HepG2 (cell line): ENCODE measurements around the gene P2RX6. TPM values are rescaled to one million over a fixed set of nuclear protein-coding genes. Genes with fewer than 3 reads are reported as not detected.

Experiments
- ATAC-seq: fragments of 200-7000 bp; cut with Tn5 transposase; 3 replicates; pipeline ENCODE4 v1.9.1; 2020; ENCODE audit warnings: mild to moderate bottlenecking, moderate library complexity
- BruUV-seq: library from RNA; stranded (reverse); fragments of 400-500 nt; replicated peaks from 2 replicates; lab custom pipeline; 2021; lab: Mats Ljungman, UMichigan
- CTCF ChIA-PET: fragments of 300-600 bp; formaldehyde crosslinking; extraction: SDS; loops from one replicate; lab custom pipeline; 2021; ENCODE audit warnings: low total read pairs, inconsistent platforms, low intra/inter-chr PET ratio; lab: Yijun Ruan, JAX
- POLR2A ChIA-PET: fragments of 350-600 bp; sonication (Branson Sonifier 250); formaldehyde crosslinking; loops from one replicate; lab custom pipeline; 2020; ENCODE audit warnings: antibody characterized with exemption, inconsistent platforms; lab: Yijun Ruan, JAX
- DNase-seq: peaks from one replicate; pipeline ENCODE4 v3.0.0-alpha.2; 2015; ENCODE audit warnings: low spot score
- FAIRE-seq: peaks from 3 replicates; lab custom pipeline; 2011; peaks lifted over from hg19 to GRCh38; lab: Jason Lieb, UNC
- H2AFZ ChIP-seq: one replicate; pipeline ENCODE4 v1.6.1; 2011; ENCODE audit warnings: low read length, inconsistent platforms
- H3K27ac ChIP-seq: fragments of 300-600 bp; 3 replicates; pipeline ENCODE4 v1.8.0; 2011; ENCODE audit warnings: mixed run types, mild to moderate bottlenecking, mixed read lengths, low read length, inconsistent platforms; ENCODE audit not compliant: insufficient read depth; ENCODE audit errors: extremely low read length
- H3K27me3 ChIP-seq, 2 experiments: fragments of 200-600 bp in 1 of 2; 2 replicates in 1 of 2; 3 replicates in 1 of 2; pipeline versions ENCODE4 v1.6.0 to v1.8.0; 2011; ENCODE audit warnings: low read length in 2 of 2, mild to moderate bottlenecking in 2 of 2, moderate library complexity in 2 of 2, inconsistent platforms in 1 of 2; ENCODE audit not compliant: insufficient read depth in 2 of 2, control insufficient read depth in 1 of 2
- H3K36me3 ChIP-seq, 2 experiments: fragments of 200-600 bp in 1 of 2; replicated peaks in 1 of 2; 2 replicates in 1 of 2; 3 replicates in 1 of 2; pipeline versions ENCODE4 v1.5.1 to v1.8.0; 2011; ENCODE audit warnings: low read length in 2 of 2, inconsistent platforms in 1 of 2; ENCODE audit not compliant: insufficient read depth in 2 of 2, control insufficient read depth in 1 of 2
- H3K4me1 ChIP-seq: 2 replicates; pipeline ENCODE4 v1.5.1; 2012; ENCODE audit warnings: low read length, inconsistent platforms; ENCODE audit not compliant: insufficient read depth
- H3K4me2 ChIP-seq: 2 replicates; pipeline ENCODE4 v1.6.0; 2011; ENCODE audit warnings: low read depth, low read length, inconsistent platforms
- H3K4me3 ChIP-seq, 3 experiments: fragments of 200-600 bp in 1 of 3; sonication (generic), shearing (Covaris generic) in 1 of 3; replicated peaks in 1 of 3; 2 replicates each; pipeline ENCODE4 v1.5.1; 2011 to 2016; ENCODE audit warnings: low read length in 3 of 3, inconsistent platforms in 2 of 3, low read depth in 2 of 3, mild to moderate bottlenecking in 2 of 3, control low read depth in 1 of 3, mixed read lengths in 1 of 3; ENCODE audit not compliant: insufficient read depth in 1 of 3
- H3K79me2 ChIP-seq: one replicate; pipeline ENCODE4 v1.6.1; 2011; ENCODE audit warnings: low read length, inconsistent platforms; ENCODE audit not compliant: insufficient read depth
- H3K9ac ChIP-seq: 2 replicates; pipeline ENCODE4 v1.6.0; 2011; ENCODE audit warnings: mild to moderate bottlenecking, low read depth, low read length, inconsistent platforms; ENCODE audit not compliant: insufficient read depth
- H3K9me3 ChIP-seq: 2 replicates; pipeline ENCODE4 v1.5.1; 2012; ENCODE audit warnings: mild to moderate bottlenecking, low read length
- H4K20me1 ChIP-seq: 2 replicates; pipeline ENCODE4 v1.6.0; 2011; ENCODE audit warnings: inconsistent platforms, mild to moderate bottlenecking, low read length, moderate library complexity; ENCODE audit not compliant: insufficient read depth
- BHLHE40 ChIP-seq: IDR thresholded peaks from 2 replicates; pipeline ENCODE4 v1.6.1; 2011; ENCODE audit warnings: low read length, improper control_type of control experiment
- CEBPB ChIP-seq: IDR thresholded peaks from 2 replicates; pipeline ENCODE4 v1.6.1; 2011; ENCODE audit warnings: low read depth, low read length, improper control_type of control experiment, borderline replicate concordance
- CHCHD3 ChIP-seq: sonication (generic); formaldehyde crosslinking; IDR thresholded peaks from 2 replicates; pipeline ENCODE4 v1.8.0; 2022; ENCODE audit warnings: mild to moderate bottlenecking, missing genetic modification reagents, moderate library complexity
- KDM5A ChIP-seq: fragments of 200-600 bp; sonication (generic); IDR thresholded peaks from 2 replicates; pipeline ENCODE4 v1.7.0; 2018; ENCODE audit warnings: antibody characterized with exemption, mild to moderate bottlenecking, low read length, borderline replicate concordance
- KLF16 ChIP-seq, 2 experiments: sonication (generic) in 1 of 2; formaldehyde crosslinking in 1 of 2; IDR thresholded peaks; 2 replicates each; pipeline versions ENCODE4 v1.6.1 to v1.8.0; 2016 to 2023; ENCODE audit warnings: missing genetic modification reagents in 2 of 2, missing compliant biosample characterization in 1 of 2
- KMT2B ChIP-seq: IDR thresholded peaks from 2 replicates; pipeline ENCODE4 v1.6.1; 2016; ENCODE audit warnings: missing genetic modification reagents, missing compliant biosample characterization
- MIER2 ChIP-seq: IDR thresholded peaks from 2 replicates; pipeline ENCODE4 v1.6.1; 2016; ENCODE audit warnings: missing biosample characterization, missing genetic modification reagents
- PAXIP1 ChIP-seq: sonication (generic); formaldehyde crosslinking; conservative IDR thresholded peaks from 2 replicates; pipeline ENCODE4 v1.4.0; 2020; ENCODE audit warnings: mild to moderate bottlenecking, missing genetic modification reagents, moderate library complexity
- SP5 ChIP-seq: IDR thresholded peaks from 2 replicates; pipeline ENCODE4 v1.6.1; 2016; ENCODE audit warnings: low read depth, borderline replicate concordance
- SRSF1 ChIP-seq: fragments of 200-400 bp; formaldehyde crosslinking; optimal IDR thresholded peaks from 2 replicates; pipeline ENCODE3; 2017; ENCODE audit warnings: mild to moderate bottlenecking, low read depth, low read length, moderate library complexity
- TOPORS ChIP-seq: sonication (generic); formaldehyde crosslinking; IDR thresholded peaks from 2 replicates; pipeline ENCODE4 v1.8.0; 2023; ENCODE audit warnings: mild to moderate bottlenecking, missing genetic modification reagents
- TRIM22 ChIP-seq: fragments of 450-650 bp; IDR thresholded peaks from 2 replicates; pipeline ENCODE4 v1.6.1; 2017
- TSC22D2 ChIP-seq: sonication (generic); formaldehyde crosslinking; IDR thresholded peaks from 2 replicates; pipeline ENCODE4 v1.5.1; 2020; ENCODE audit warnings: missing genetic modification reagents, mild to moderate bottlenecking, borderline replicate concordance
- ZBTB25 ChIP-seq: IDR thresholded peaks from 2 replicates; pipeline ENCODE4 v1.6.1; 2018; ENCODE audit warnings: missing genetic modification reagents
- ZFYVE20 ChIP-seq: sonication (generic); formaldehyde crosslinking; IDR thresholded peaks from 2 replicates; pipeline ENCODE4 v1.8.0; 2023; ENCODE audit warnings: low read depth, mild to moderate bottlenecking, moderate library complexity, missing genetic modification reagents, borderline replicate concordance
- ZNF30 ChIP-seq: sonication (generic); formaldehyde crosslinking; IDR thresholded peaks from 2 replicates; pipeline ENCODE4 v1.5.0; 2020; ENCODE audit warnings: mild to moderate bottlenecking, missing genetic modification reagents
- ZNF501 ChIP-seq: sonication (generic); formaldehyde crosslinking; IDR thresholded peaks from 2 replicates; pipeline ENCODE4 v1.5.1; 2020; ENCODE audit warnings: mild to moderate bottlenecking, moderate library complexity, missing genetic modification reagents
- ZNF773 ChIP-seq: sonication (generic); formaldehyde crosslinking; IDR thresholded peaks from 2 replicates; pipeline ENCODE4 v1.4.0; 2020; ENCODE audit warnings: missing genetic modification reagents, borderline replicate concordance
- WGBS: methylation state at CpG from one replicate; pipeline ENCODE4 v1.1.6; 2017; ENCODE audit warnings: low lambda C conversion rate; 5-methylcytosine and 5-hydroxymethylcytosine counted together
- in situ Hi-C: cut with HindIII; loops from 2 replicates; pipeline ENCODE4 v1.10.0; 2017; ENCODE audit warnings: low pct_unique_long_range_greater_than_20kb; ENCODE audit not compliant: extremely low pct_ligation_motif_present
- intact Hi-C: fragments of 100-400 bp; cut with micrococcal nuclease; formaldehyde crosslinking; loops from one replicate; pipeline ENCODE4 v1.10.0; 2022; ENCODE audit not compliant: unreplicated experiment
- polyA plus RNA-seq, 8 experiments: library from polyadenylated mRNA; depleted of rRNA in 3 of 8; stranded (reverse) in 7 of 8; unstranded in 1 of 8; fragments of >200 nt; fragmentation: Illumina TruSeq in 4 of 8; extraction: Trizol in 4 of 8; gene quantifications; 2 replicates each; pipeline versions ENCODE4 v1.2.1 to v1.2.3, GENCODE V29; 2011 to 2016; ENCODE audit warnings: low read depth in 4 of 8, missing spikeins in 1 of 8, mixed read lengths in 1 of 8; ENCODE audit not compliant: insufficient read depth in 1 of 8
- total RNA-seq, 5 experiments: library from RNA; depleted of rRNA; stranded (reverse); fragments of >200 nt; fragmentation: Illumina TruSeq; extraction: Trizol; gene quantifications; 2 replicates each; pipeline ENCODE4 v1.2.3, GENCODE V29; 2016; ENCODE audit warnings: low read depth in 1 of 5

P2RX6 gene
- total and polyA plus RNA-seq, 2 of the 13 experiments (the other 11 are each of a cell fraction or from before 2014, with no cell fraction given): 0.04 to 0.12 TPM

- no peak for TF ChIP-seq KDM5A
- TF ChIP-seq PAXIP1 (CRISPR knock-in tag): peak; percentile 88
- no peak for TF ChIP-seq TOPORS (CRISPR knock-in tag)
- TF ChIP-seq ZFYVE20 (CRISPR knock-in tag): no peak
- no peak for TF ChIP-seq ZNF773 (CRISPR knock-in tag)
- TF ChIP-seq KLF16 (CRISPR knock-in tag; IDR thresholded peaks at IDR 0.05): 0 out of 4 replicates have a peak, but pooled peaks of 1 of the 2 experiments have one; percentile 32
- TF ChIP-seq SRSF1: no peak
- TF ChIP-seq SP5 (CRISPR knock-in tag): peak; percentile 74
Measured at GRCh38 chr22:20979940-20980453, 35.0 kb upstream of the P2RX6 start (continued).

- peak; percentile 1; the same call in 1 of the 3 replicates for ATAC-seq
- no peaks in the 10 kb centered on the region; a peak in 2 of 5 replicates for H3K36me3 ChIP-seq
- POLR2A ChIA-PET: interaction anchor here (0.6 to 4.3 kb wide), 8 partner anchors 9 to 29 kb away, joined by 3 to 45 read pairs (median 18); partner anchors contain the start of gene THAP7
- H3K27me3 ChIP-seq: no peaks in the 10 kb centered on the region; a peak in 1 of 5 replicates
- H3K4me2 ChIP-seq: peak overlapping the region; percentile 97
- peaks cover 39% of the 10 kb centered on the region for H3K4me1 ChIP-seq
- H3K27ac ChIP-seq: peak overlapping the region; percentile 67
- peak overlapping the region in 1 of 3 experiments; percentile 45; a peak in 1 of 6 replicates for H3K4me3 ChIP-seq
- CTCF ChIA-PET: no interaction called here
- no peak for DNase-seq
- no peaks in the 10 kb centered on the region for H4K20me1 ChIP-seq
- 83% methylated on average over 4 of the region's 4 CpGs for WGBS
- in situ Hi-C loops: no loop called here
- H3K9ac ChIP-seq: 0 out of 2 replicates have a peak overlapping the region, but pooled peaks have one; percentile 25
- peaks cover 11% of the 10 kb centered on the region for H3K79me2 ChIP-seq
- FAIRE-seq: no peak
- H2AFZ ChIP-seq: no peak overlapping the region
- intact Hi-C loops: no loop called here
- no TSS peak for BruUV-seq
- H3K9me3 ChIP-seq: 0 out of 2 replicates have a peak, but pooled peaks cover 4% of the 10 kb centered on the region
- TF ChIP-seq BHLHE40 (no peak), KMT2B (CRISPR knock-in tag) (0 out of 2 replicates have a peak, but pooled peaks have one; percentile 7), TRIM22 (no peak), ZNF30 (CRISPR knock-in tag) (no peak), ZNF501 (no peak), MIER2 (no peak), TSC22D2 (CRISPR knock-in tag) (no peak), CEBPB (no peak), ZBTB25 (CRISPR knock-in tag) (no peak), CHCHD3 (CRISPR knock-in tag) (0 out of 2 replicates have a peak, but pooled peaks have one; percentile 36)
Measured at GRCh38 chr22:20980523-20980922, 34.4 kb upstream of the P2RX6 start.
